HEK293T (cell line): ENCODE data around the gene CDC42EP2.
A peak's percentile ranks its signal among the peaks of the same experiment; 100 is the strongest.

ENCODE experiments used
- CTCF ChIA-PET: fragments of 350-600 bp; formaldehyde crosslinking; extraction: SDS; loops from one replicate; lab custom pipeline; 2021; ENCODE audit warnings: antibody characterized with exemption, inconsistent platforms; lab: Yijun Ruan, JAX
- POLR2A ChIA-PET: fragments of 350-600 bp; formaldehyde crosslinking; extraction: SDS; loops from one replicate; lab custom pipeline; 2020; ENCODE audit warnings: antibody characterized with exemption, inconsistent platforms; lab: Yijun Ruan, JAX
- DNase-seq: peaks from one replicate; pipeline ENCODE4 v3.0.0; 2012; ENCODE audit warnings: mixed read lengths; ENCODE audit errors: extremely low spot score
- ARNT ChIP-seq: fragments of 450-650 bp; IDR thresholded peaks from 2 replicates; pipeline ENCODE4 v1.6.1; 2017; ENCODE audit warnings: mild to moderate bottlenecking
- BHLHE40 ChIP-seq: fragments of 450-650 bp; IDR thresholded peaks from 2 replicates; pipeline ENCODE4 v1.6.1; 2016; ENCODE audit warnings: mild to moderate bottlenecking, moderate library complexity, borderline replicate concordance
- CTBP1 ChIP-seq: fragments of 450-650 bp; IDR thresholded peaks from 2 replicates; pipeline ENCODE4 v1.6.1; 2016; ENCODE audit warnings: borderline replicate concordance
- ELF4 ChIP-seq: fragments of 450-650 bp; IDR thresholded peaks from 2 replicates; pipeline ENCODE4 v1.6.1; 2017; ENCODE audit warnings: antibody characterized with exemption
- FOXA1 ChIP-seq: fragments of 450-650 bp; IDR thresholded peaks from 2 replicates; pipeline ENCODE4 v1.6.1; 2016; ENCODE audit warnings: mild to moderate bottlenecking
- FOXK2 ChIP-seq: fragments of 450-650 bp; IDR thresholded peaks from 2 replicates; pipeline ENCODE4 v1.6.1; 2016; ENCODE audit warnings: mild to moderate bottlenecking
- FOXM1 ChIP-seq: fragments of 450-650 bp; IDR thresholded peaks from 2 replicates; pipeline ENCODE4 v1.6.1; 2017; ENCODE audit warnings: mild to moderate bottlenecking, borderline replicate concordance
- HDGF ChIP-seq: fragments of 450-650 bp; IDR thresholded peaks from 2 replicates; pipeline ENCODE4 v1.6.1; 2017; ENCODE audit warnings: antibody characterized with exemption, borderline replicate concordance
- L3MBTL2 ChIP-seq: fragments of 450-650 bp; conservative IDR thresholded peaks from 2 replicates; pipeline ENCODE4 v1.6.1; 2016; ENCODE audit warnings: mild to moderate bottlenecking
- LEF1 ChIP-seq: fragments of 450-650 bp; IDR thresholded peaks from 2 replicates; pipeline ENCODE4 v1.6.1; 2017; ENCODE audit warnings: mild to moderate bottlenecking, borderline replicate concordance
- NFRKB ChIP-seq: fragments of 450-650 bp; IDR thresholded peaks from 2 replicates; pipeline ENCODE4 v1.6.1; 2016; ENCODE audit warnings: mild to moderate bottlenecking, moderate library complexity
- PKNOX1 ChIP-seq: fragments of 450-650 bp; IDR thresholded peaks from 2 replicates; pipeline ENCODE4 v1.6.1; 2016
- SP1 ChIP-seq: fragments of 450-650 bp; IDR thresholded peaks from 2 replicates; pipeline ENCODE4 v1.6.1; 2017
- SUZ12 ChIP-seq: fragments of 450-650 bp; IDR thresholded peaks from 2 replicates; pipeline ENCODE4 v1.6.1; 2016; ENCODE audit warnings: mild to moderate bottlenecking
- TARDBP ChIP-seq: fragments of 450-650 bp; IDR thresholded peaks from 2 replicates; pipeline ENCODE4 v1.6.1; 2016
- ZNF384 ChIP-seq: fragments of 450-650 bp; IDR thresholded peaks from 2 replicates; pipeline ENCODE4 v1.6.1; 2016

Gene CDC42EP2

GRCh38 chr11:65314501-65315203 is at the start of gene CDC42EP2:
Gene CDC42EP2, plus strand, starts transcription at chr11:65314866. Its CDS starts 6,033 bp downstream, at chr11:65320899.
- TF ChIP-seq PKNOX1 (no peak), LEF1 (no peak), HDGF (no peak), ARNT (no peak), CTBP1 (no peak), ELF4 (no peak), NFRKB (no peak), FOXK2 (no peak), SUZ12 (no peak), BHLHE40 (no peak), FOXA1 (no peak), L3MBTL2 (no peak), SP1 (no peak)
- POLR2A ChIA-PET: interaction anchor here (0.6 to 4.3 kb wide), 9 partner anchors 10 to 53 kb away, joined by 3 to 32 read pairs (median 6); partner anchors contain the start of genes DPF2 and POLA2
- DNase-seq: peak; percentile 89
- CTCF ChIA-PET: interaction anchor here (0.6 to 3.8 kb wide), 22 partner anchors 9 to 512 kb away, joined by 3 to 60 read pairs (median 4); partner anchors contain the start of genes DPF2, MAP4K2 and POLA2

GRCh38 chr11:65266210-65266609 is 48.5 kb upstream of the CDC42EP2 start:
- ChIA-PET POLR2A (interaction anchor here (0.6 to 1.0 kb wide), 2 partner anchors 12 to 23 kb away, joined by 3 to 5 read pairs; no protein-coding TSS in a partner anchor), CTCF (interaction anchor here (0.9 to 1.5 kb wide), 2 partner anchors 49 to 65 kb away, joined by 3 read pairs; partner anchors contain the start of gene CDC42EP2)
- no peak for TF ChIP-seq SP1
- no peak for TF ChIP-seq FOXM1
- no peak for TF ChIP-seq CTBP1
- no peak for TF ChIP-seq SUZ12
- no peak for TF ChIP-seq ZNF384
- TF ChIP-seq BHLHE40: no peak
- TF ChIP-seq ELF4: no peak
- TF ChIP-seq FOXA1: no peak
- no peak for DNase-seq

GRCh38 chr11:65274735-65275682 is 39.7 kb upstream of the CDC42EP2 start:
- TF ChIP-seq FOXM1: no peak
- POLR2A ChIA-PET: interaction anchor here (0.9 to 5.2 kb wide), 3 partner anchors 13 to 58 kb away, joined by 7 to 38 read pairs (median 7); partner anchors contain the start of genes CDC42EP2, DPF2 and POLA2
- CTCF ChIA-PET: interaction anchor here (0.6 to 2.8 kb wide), 12 partner anchors 9 to 539 kb away, joined by 3 to 39 read pairs (median 4); partner anchors contain the start of genes CDC42EP2 and POLA2
- peak; percentile 68 for DNase-seq

GRCh38 chr11:65275906-65276305 is 38.8 kb upstream of the CDC42EP2 start:
- ChIA-PET CTCF (interaction anchor here (0.6 to 2.8 kb wide), 7 partner anchors 8 to 233 kb away, joined by 3 to 39 read pairs (median 6); partner anchors contain the start of gene CDC42EP2), POLR2A (interaction anchor here (5.2 kb wide), 1 partner anchor 14 kb away, joined by 38 read pairs; the partner anchor contains the start of gene POLA2)
- DNase-seq: no peak
- TF ChIP-seq PKNOX1 (no peak), BHLHE40 (no peak), ELF4 (no peak), L3MBTL2 (no peak), HDGF (no peak)

- CTCF ChIA-PET: interaction anchor here (0.7 to 0.8 kb wide), 2 partner anchors 37 to 50 kb away, joined by 3 read pairs; no protein-coding TSS in a partner anchor
- TF ChIP-seq FOXM1: no peak
- TF ChIP-seq BHLHE40: no peak
- no peak for TF ChIP-seq TARDBP
- no peak for TF ChIP-seq HDGF
- no peak for TF ChIP-seq NFRKB
- TF ChIP-seq SP1: no peak
- no peak for TF ChIP-seq ZNF384
- no peak for TF ChIP-seq SUZ12
- no peak for TF ChIP-seq L3MBTL2
- no peak for TF ChIP-seq PKNOX1
- TF ChIP-seq FOXA1: no peak
- TF ChIP-seq CTBP1: no peak
- no peak for TF ChIP-seq ARNT
- TF ChIP-seq FOXK2: no peak
- no peak for TF ChIP-seq LEF1
- TF ChIP-seq ELF4: no peak
Observed at GRCh38 chr11:65277631-65278277, 36.9 kb upstream of the CDC42EP2 start.

More at GRCh38 chr11:65277631-65278277, 36.9 kb upstream of the CDC42EP2 start:
- POLR2A ChIA-PET: interaction anchor here (1.7 to 5.0 kb wide), 3 partner anchors 12 to 37 kb away, joined by 4 to 21 read pairs (median 5); partner anchors contain the start of genes CDC42EP2 and POLA2
- DNase-seq: no peak
